Endothelial cell of umbilical vein (primary cell): ENCODE results near the gene HECW1. TPM values are rescaled to one million over a fixed set of nuclear protein-coding genes. Genes with fewer than 3 reads are reported as not detected.

Experiments
- BruUV-seq: library from RNA; stranded (reverse); fragments of 400-500 nt; replicated peaks from 2 replicates; lab custom pipeline; 2021; lab: Mats Ljungman, UMichigan
- CTCF ChIA-PET: fragments of 300-600, 350-600 bp; sonication (Branson Sonifier 250); formaldehyde crosslinking; loops from one replicate; lab custom pipeline; 2021; ENCODE audit warnings: antibody characterized with exemption, inconsistent platforms; lab: Charles Lee
- POLR2A ChIA-PET: fragments of 300-600, 350-600 bp; sonication (Branson Sonifier 250); formaldehyde crosslinking; loops from one replicate; lab custom pipeline; 2021; ENCODE audit warnings: antibody characterized with exemption, inconsistent platforms; lab: Charles Lee
- DNase-seq: peaks from one replicate; pipeline ENCODE4 v3.0.0-alpha.2; 2011; ENCODE audit warnings: low read depth, low spot score
- FAIRE-seq: peaks from 2 replicates; lab custom pipeline; 2011; peaks lifted over from hg19 to GRCh38; lab: Jason Lieb, UNC
- H2AFZ ChIP-seq: 2 replicates; pipeline ENCODE4 v1.6.0; 2012; ENCODE audit warnings: low read depth, low read length, control low read depth, inconsistent platforms
- H3K27ac ChIP-seq: 2 replicates; pipeline ENCODE4 v1.5.1; 2011; ENCODE audit warnings: low read depth, mild to moderate bottlenecking, control low read depth, low read length, moderate library complexity; ENCODE audit not compliant: insufficient read depth
- H3K27me3 ChIP-seq, 2 experiments: 2 replicates each; pipeline versions ENCODE4 v1.6.0 to v1.6.1; 2011; ENCODE audit warnings: low read length in 2 of 2, mixed read lengths in 1 of 2; ENCODE audit not compliant: control insufficient read depth in 2 of 2, insufficient read depth in 2 of 2
- H3K36me3 ChIP-seq, 2 experiments: 2 replicates in 1 of 2; 3 replicates in 1 of 2; pipeline ENCODE4 v1.5.1; 2011; ENCODE audit warnings: low read length in 2 of 2, mild to moderate bottlenecking in 1 of 2, moderate library complexity in 1 of 2; ENCODE audit not compliant: control insufficient read depth in 2 of 2, insufficient read depth in 2 of 2; ENCODE audit errors: extremely low read depth in 1 of 2
- H3K4me1 ChIP-seq: 3 replicates; pipeline ENCODE4 v1.5.1; 2011; ENCODE audit warnings: mild to moderate bottlenecking, low read length; ENCODE audit not compliant: control insufficient read depth, insufficient read depth; ENCODE audit errors: extremely low read depth
- H3K4me2 ChIP-seq: 2 replicates; pipeline ENCODE4 v1.6.1; 2011; ENCODE audit warnings: low read length, control low read depth, mixed read lengths; ENCODE audit not compliant: insufficient read depth
- H3K4me3 ChIP-seq, 3 experiments: fragments of 200-600 bp in 1 of 3; sonication (generic), shearing (Covaris generic) in 1 of 3; replicated peaks in 1 of 3; 2 replicates each; pipeline ENCODE4 v1.5.1; 2011 to 2016; ENCODE audit warnings: control low read depth in 3 of 3, low read length in 3 of 3, mild to moderate bottlenecking in 2 of 3, inconsistent platforms in 1 of 3, low read depth in 1 of 3, moderate library complexity in 1 of 3; ENCODE audit not compliant: insufficient read depth in 1 of 3
- H3K79me2 ChIP-seq: 2 replicates; pipeline ENCODE4 v1.6.0; 2012; ENCODE audit warnings: low read length, inconsistent platforms; ENCODE audit not compliant: control insufficient read depth, insufficient read depth
- H3K9ac ChIP-seq: replicated peaks from 2 replicates; pipeline ENCODE3; 2011; ENCODE audit warnings: low read length, control low read depth; ENCODE audit not compliant: insufficient read depth; ENCODE audit errors: extremely low read depth
- H3K9me1 ChIP-seq: replicated peaks from 3 replicates; pipeline ENCODE4 v1.6.0; 2011; ENCODE audit warnings: mild to moderate bottlenecking, low read length; ENCODE audit not compliant: control insufficient read depth, insufficient read depth; ENCODE audit errors: extremely low read depth
- H3K9me3 ChIP-seq: replicated peaks from 2 replicates; pipeline ENCODE4 v1.5.1; 2012; ENCODE audit warnings: low read length, inconsistent platforms; ENCODE audit not compliant: control insufficient read depth, insufficient read depth
- H4K20me1 ChIP-seq: replicated peaks from 2 replicates; pipeline ENCODE3; 2011; ENCODE audit warnings: mild to moderate bottlenecking, low read length; ENCODE audit not compliant: control insufficient read depth, insufficient read depth; ENCODE audit errors: extremely low read depth
- CTCF ChIP-seq, 2 donors: IDR thresholded peaks; 1 replicate in 1 of 2; 2 replicates in 1 of 2; pipeline ENCODE4 v1.5.1; 2011; ENCODE audit warnings: low read length in 2 of 2, mild to moderate bottlenecking in 2 of 2, moderate library complexity in 2 of 2, control low read depth in 1 of 2, inconsistent platforms in 1 of 2, low read depth in 1 of 2; ENCODE audit not compliant: insufficient read depth in 1 of 2; ENCODE audit errors: extremely low read depth in 1 of 2
- EZH2 ChIP-seq: IDR thresholded peaks from 2 replicates; pipeline ENCODE4 v1.6.1; 2012; ENCODE audit warnings: borderline replicate concordance, low read depth, mild to moderate bottlenecking, moderate library complexity, low read length, inconsistent platforms; ENCODE audit not compliant: severe bottlenecking
- FOS ChIP-seq: IDR thresholded peaks from 2 replicates; pipeline ENCODE4 v1.6.1; 2011; ENCODE audit warnings: mild to moderate bottlenecking, low read length, moderate library complexity, borderline replicate concordance; ENCODE audit not compliant: insufficient read depth
- GATA2 ChIP-seq: IDR thresholded peaks from 2 replicates; pipeline ENCODE4 v1.7.0; 2011; ENCODE audit warnings: low read depth, mild to moderate bottlenecking, moderate library complexity, mixed read lengths, low read length; ENCODE audit not compliant: insufficient read length, insufficient read depth
- JUN ChIP-seq: IDR thresholded peaks from 2 replicates; pipeline ENCODE4 v1.6.1; 2011; ENCODE audit warnings: borderline replicate concordance, low read depth; ENCODE audit not compliant: insufficient read length, insufficient read depth
- MYC ChIP-seq: IDR thresholded peaks from one replicate; pipeline ENCODE4 v1.6.1; 2011; ENCODE audit warnings: mild to moderate bottlenecking, low read depth, low read length
- POLR2A ChIP-seq: IDR thresholded peaks from 2 replicates; pipeline ENCODE4 v1.6.1; 2012; ENCODE audit warnings: low read depth, mild to moderate bottlenecking, control low read depth, low read length
- POLR2AphosphoS5 ChIP-seq: IDR thresholded peaks from 2 replicates; pipeline ENCODE4 v1.6.1; 2012; ENCODE audit warnings: low read depth, mild to moderate bottlenecking, control low read depth, low read length, moderate library complexity; ENCODE audit not compliant: insufficient read depth
- dilution Hi-C: fragments of 300-500 bp; cut with MboI; formaldehyde crosslinking; loops from one replicate; pipeline ENCODE4 v1.15.0; 2019; ENCODE audit warnings: low sequenced_read_pairs; ENCODE audit not compliant: extremely low pct_ligation_motif_present
- intact Hi-C: fragments of 100-400 bp; cut with micrococcal nuclease; formaldehyde crosslinking; loops from one replicate; pipeline ENCODE4 v1.10.0; 2022
- polyA plus RNA-seq, 4 experiments: library from polyadenylated mRNA; depleted of rRNA in 3 of 4; stranded (reverse) in 3 of 4; unstranded in 1 of 4; fragments of >200 nt; gene quantifications; 2 replicates each; pipeline versions ENCODE4 v1.2.1 to v1.2.3, GENCODE V29; 2011 to 2012; ENCODE audit warnings: missing spikeins in 1 of 4
- total RNA-seq: library from RNA; stranded (reverse); gene quantifications from 2 replicates; pipeline ENCODE4 v1.2.3, GENCODE V29; 2021
- TF ChIP-seq, protein P1 (sequence below): IDR thresholded peaks from 2 replicates; pipeline ENCODE4 v1.6.1; 2011; ENCODE audit not compliant: insufficient read depth, insufficient read length

The HECW1 gene
- total and polyA plus RNA-seq, 2 donors (not counting 3 experiments of a cell fraction or from before 2014, with no cell fraction given): not detected

DNA sequence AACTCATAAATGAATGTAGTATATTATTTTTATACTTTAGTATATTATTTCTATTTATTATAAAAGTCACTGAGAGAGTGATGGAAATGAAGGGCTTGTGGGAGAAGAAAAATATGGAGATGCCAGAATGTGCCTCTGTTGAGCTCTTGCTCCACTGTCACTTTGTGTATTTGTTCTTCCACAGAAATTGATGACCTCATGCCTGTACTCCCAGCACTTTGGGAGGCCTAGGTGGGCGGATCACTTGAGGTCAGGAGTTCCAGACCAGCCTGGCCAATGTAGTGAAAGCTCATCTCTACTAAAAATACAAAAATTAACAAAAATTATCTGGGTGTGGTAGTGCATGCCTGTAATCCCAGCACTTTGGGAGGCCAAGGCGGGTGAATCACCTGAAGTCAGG lies 394.0 kb downstream of the HECW1 start:
- H3K27me3 ChIP-seq: peaks cover 0 to 3% of the 10 kb centered on the region in 2 experiments
- no peak overlapping the region for H3K4me3 ChIP-seq
- FAIRE-seq (no peak), DNase-seq (no peak)
- dilution Hi-C loops: no loop called here
- TF ChIP-seq MYC: no peak
- TF ChIP-seq FOS: no peak
- TF ChIP-seq, protein P1, sequence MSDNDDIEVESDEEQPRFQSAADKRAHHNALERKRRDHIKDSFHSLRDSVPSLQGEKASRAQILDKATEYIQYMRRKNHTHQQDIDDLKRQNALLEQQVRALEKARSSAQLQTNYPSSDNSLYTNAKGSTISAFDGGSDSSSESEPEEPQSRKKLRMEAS: no peak
- no peak for TF ChIP-seq CTCF (IDR thresholded peaks at IDR 0.05; ENCODE audit: extremely low read depth in 1 of 2, insufficient read depth in 1 of 2, low read depth in 1 of 2, low read length in 2 of 2)
- TF ChIP-seq POLR2AphosphoS5: no peak
- TF ChIP-seq EZH2: no peak
- TF ChIP-seq POLR2A: no peak
- no peak for TF ChIP-seq GATA2
- TF ChIP-seq JUN: no peak
- BruUV-seq: no TSS peak
- H4K20me1 ChIP-seq: no peaks in the 10 kb centered on the region
- intact Hi-C loops: no loop called here
- H3K36me3 ChIP-seq: no peaks in the 10 kb centered on the region
- H3K9me3 ChIP-seq: no peaks in the 10 kb centered on the region
- H3K4me1 ChIP-seq: no peaks in the 10 kb centered on the region
- H3K27ac ChIP-seq: no peak overlapping the region
- no peaks in the 10 kb centered on the region for H3K9me1 ChIP-seq
- no peak overlapping the region for H2AFZ ChIP-seq
- H3K79me2 ChIP-seq: no peaks in the 10 kb centered on the region
- ChIA-PET POLR2A (no interaction called here), CTCF (interaction anchor here (1.0 to 1.2 kb wide), 2 partner anchors 11 to 14 kb away, joined by 3 read pairs; no protein-coding TSS in a partner anchor)
- no peak overlapping the region for H3K9ac ChIP-seq
- H3K4me2 ChIP-seq: no peak overlapping the region
